ENCODE results near the gene CLEC18A.

GRCh38 chr16:69942099-69942491 is 9.0 kb upstream of the CLEC18A start:
- TF ChIP-seq CTCF (IDR thresholded peaks at IDR 0.05; ENCODE audit: low read depth, low read length) = no peak
- no peak for TF ChIP-seq POLR2A (IDR thresholded peaks at IDR 0.05; ENCODE audit: extremely low read depth, insufficient read length)
- TF ChIP-seq MYC (IDR thresholded peaks at IDR 0.05; ENCODE audit: low read depth, low read length) = no peak

All from NB4 (cell line).